Ramos (cell line): ENCODE results near the gene MIER2.
"Not testable (repeated sequence)": the region's sequence is repeated elsewhere in the genome, so short reads cannot be mapped to it uniquely, and the experiment has no call there.

Source experiments
- in situ Hi-C: fragments of 300-500 bp; cut with MboI; formaldehyde crosslinking; loops from one replicate; pipeline ENCODE4 v1.14.3; 2022; ENCODE audit warnings: low sequenced_read_pairs; ENCODE audit not compliant: unreplicated experiment

The MIER2 gene

GRCh38 chr19:256804-257203 is 87.8 kb downstream of the MIER2 start:
- in situ Hi-C loops: not testable (repeated sequence)
